Embryonic facial prominence (tissue), 1 donor: ENCODE measurements around the gene TRPV3.
"Not testable (repeated sequence)": the region's sequence is repeated elsewhere in the genome, so short reads cannot be mapped to it uniquely, and the experiment has no call there.

Experiments
- DNase-seq: peaks from one replicate; pipeline ENCODE4 v3.0.0-alpha.2; 2016; ENCODE audit errors: extremely low spot score

Gene TRPV3

DNA sequence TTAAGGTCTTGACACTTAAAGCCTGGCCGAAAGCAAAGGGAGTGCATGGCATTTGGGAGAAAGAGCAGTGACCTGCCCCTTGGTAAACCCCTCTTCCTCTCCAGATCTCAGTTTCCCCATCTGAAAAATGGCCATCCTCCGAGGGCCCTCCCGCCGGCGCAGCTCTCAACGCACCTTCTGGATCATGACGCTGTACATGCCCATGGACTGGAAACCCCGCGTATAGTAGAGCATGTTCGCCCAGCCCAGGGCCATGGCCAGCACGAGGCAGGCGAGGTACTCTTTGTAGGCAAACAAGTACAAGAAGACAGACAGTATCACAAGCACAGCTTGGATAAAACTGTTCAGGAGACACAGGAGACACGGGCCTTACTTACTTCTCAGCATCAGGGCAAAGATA, 33.6 kb downstream of the TRPV3 start:
- no peak for DNase-seq

DNA sequence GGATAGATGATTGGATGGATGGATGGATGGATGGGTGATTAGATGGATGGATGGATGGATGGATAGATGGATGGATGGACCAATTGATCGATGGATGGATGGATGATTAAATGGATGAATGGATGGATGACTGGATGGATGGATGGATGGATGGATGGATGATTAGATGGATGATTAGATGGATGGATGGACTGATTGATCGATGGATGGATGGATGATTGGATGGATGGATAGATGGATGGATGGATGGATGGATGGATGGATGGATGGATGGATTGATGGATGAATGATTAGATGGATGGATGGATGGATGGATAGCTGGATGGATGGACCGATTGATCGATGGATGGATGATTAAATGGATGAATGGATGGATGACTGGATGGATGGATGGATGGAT, 38.1 kb downstream of the TRPV3 start:
- not testable (repeated sequence) for DNase-seq

GRCh38 chr17:3514873-3515272, 42.7 kb downstream of the TRPV3 start:
- no peak for DNase-seq

- not testable (repeated sequence) for DNase-seq
Measured at GRCh38 chr17:3514167-3514566, 43.4 kb downstream of the TRPV3 start.

GRCh38 chr17:3513305-3514035, 44.1 kb downstream of the TRPV3 start:
- no peak for DNase-seq

- DNase-seq, result no peak
Measured at GRCh38 chr17:3512505-3513171, 45.0 kb downstream of the TRPV3 start.

DNA sequence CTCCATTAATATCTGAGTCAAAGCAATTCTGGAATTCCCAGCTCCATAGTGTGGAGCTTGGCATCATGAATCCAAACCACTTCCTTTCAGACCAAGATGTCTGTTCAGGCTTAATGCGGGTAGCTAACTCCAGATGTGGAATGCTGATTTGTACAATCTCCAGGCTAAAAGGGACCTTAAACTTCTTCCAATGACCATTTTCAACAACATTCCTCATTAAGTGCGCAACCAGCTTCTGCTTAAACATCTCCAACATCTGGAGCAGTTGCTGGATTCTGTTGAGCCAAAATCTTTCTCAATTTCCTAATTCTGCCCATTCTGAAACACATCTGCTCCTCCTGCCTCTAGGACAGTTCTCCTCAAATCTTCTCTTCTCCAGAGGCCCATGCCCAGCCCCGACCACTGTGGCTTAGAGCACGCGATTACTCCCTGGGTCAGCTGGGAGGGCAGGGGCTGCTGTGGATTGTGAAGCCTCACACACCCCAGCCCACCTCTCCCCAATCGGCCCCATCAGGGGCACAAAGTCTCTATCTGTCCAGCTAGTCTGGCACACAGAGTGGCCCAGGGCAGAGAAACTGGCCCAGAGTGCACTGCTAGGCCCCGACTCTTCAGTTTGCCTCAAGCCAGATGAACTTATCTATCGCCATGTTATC, 45.6 kb downstream of the TRPV3 start:
- DNase-seq, result no peak

- no peak for DNase-seq
Measured at GRCh38 chr17:3510090-3510489, 47.5 kb downstream of the TRPV3 start.

- no peak for DNase-seq
Measured at GRCh38 chr17:3507869-3508268, 49.7 kb downstream of the TRPV3 start.

DNA sequence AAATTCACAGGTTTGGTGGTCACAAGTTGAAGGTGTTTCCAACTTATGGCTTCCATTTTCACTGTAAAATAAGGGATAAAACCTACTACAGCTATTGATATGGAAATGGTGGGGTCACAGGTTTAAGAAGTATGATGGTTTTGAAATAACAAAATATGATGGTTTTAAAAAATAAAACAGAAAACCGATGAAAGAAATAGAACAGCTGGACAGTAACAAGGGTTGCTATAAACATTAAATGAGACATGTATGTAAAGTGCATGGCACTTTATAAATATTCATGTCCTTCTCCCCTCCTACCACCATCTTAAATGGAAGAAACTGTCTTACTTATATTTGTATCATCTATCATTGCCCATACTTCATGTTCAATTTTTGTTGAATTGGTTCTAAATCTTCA, 50.5 kb downstream of the TRPV3 start:
- no peak for DNase-seq

DNA sequence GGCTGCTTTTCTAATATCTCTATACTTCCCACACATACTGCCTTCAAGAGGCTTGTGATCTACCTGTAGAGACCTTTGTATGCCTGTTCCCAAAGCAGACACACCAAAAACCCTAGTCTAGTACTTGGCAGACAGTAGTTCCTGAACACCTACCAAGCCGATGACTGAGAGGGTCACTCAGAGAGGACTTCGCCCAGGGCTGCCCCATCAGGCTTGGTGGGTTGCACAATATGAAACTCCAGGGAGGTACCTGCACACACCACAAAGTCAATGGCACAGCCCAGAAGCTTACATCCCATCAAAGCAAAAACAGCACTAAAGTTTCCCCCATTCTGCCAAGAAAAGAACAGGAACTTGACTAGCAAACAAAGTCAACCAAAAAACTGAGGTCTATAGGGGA, 51.6 kb downstream of the TRPV3 start:
- DNase-seq, result no peak

DNA sequence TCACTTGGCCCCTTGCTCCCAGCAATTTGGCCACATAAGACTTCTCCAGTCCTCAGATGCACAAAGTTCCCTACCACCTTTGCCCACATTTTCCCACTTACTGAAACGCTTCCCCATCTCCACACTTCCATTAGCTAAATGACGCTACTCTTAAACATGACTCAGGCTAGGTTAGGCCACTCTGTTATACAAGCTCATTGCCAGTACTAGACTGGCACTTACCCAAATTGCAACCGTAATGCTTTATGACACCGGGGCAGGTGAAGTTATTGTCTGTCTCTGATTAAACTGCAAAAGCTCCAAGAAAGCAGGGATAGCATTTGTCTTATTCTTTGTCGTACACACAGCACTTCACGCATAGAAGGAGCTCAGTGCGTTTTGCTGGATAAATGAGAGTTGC, 52.6 kb downstream of the TRPV3 start:
- DNase-seq, result no peak

GRCh38 chr17:3503285-3503684, 54.3 kb downstream of the TRPV3 start:
- no peak for DNase-seq

DNA sequence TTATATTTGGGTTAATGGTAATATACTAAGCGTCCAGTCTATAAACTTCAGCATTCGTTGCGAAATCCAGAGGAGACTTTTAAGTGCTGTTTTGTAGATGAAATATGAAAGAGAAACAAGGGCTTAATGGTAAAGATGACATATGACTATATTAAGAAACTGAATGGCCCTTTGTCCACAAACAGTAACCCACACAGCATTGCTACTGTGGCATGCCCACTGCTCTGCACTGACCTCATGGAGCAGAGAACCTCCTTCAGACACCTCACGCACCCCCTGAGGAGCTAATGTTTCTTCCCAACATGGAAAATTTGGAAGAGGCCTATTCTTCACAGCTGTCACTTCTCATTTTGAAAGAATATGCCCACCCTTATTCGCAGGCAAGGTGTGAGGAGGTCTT, 55.1 kb downstream of the TRPV3 start:
- DNase-seq, result no peak

GRCh38 chr17:3501344-3501743, 56.3 kb downstream of the TRPV3 start:
- DNase-seq, result no peak

GRCh38 chr17:3497101-3497500, 60.5 kb downstream of the TRPV3 start:
- DNase-seq, result no peak

DNA sequence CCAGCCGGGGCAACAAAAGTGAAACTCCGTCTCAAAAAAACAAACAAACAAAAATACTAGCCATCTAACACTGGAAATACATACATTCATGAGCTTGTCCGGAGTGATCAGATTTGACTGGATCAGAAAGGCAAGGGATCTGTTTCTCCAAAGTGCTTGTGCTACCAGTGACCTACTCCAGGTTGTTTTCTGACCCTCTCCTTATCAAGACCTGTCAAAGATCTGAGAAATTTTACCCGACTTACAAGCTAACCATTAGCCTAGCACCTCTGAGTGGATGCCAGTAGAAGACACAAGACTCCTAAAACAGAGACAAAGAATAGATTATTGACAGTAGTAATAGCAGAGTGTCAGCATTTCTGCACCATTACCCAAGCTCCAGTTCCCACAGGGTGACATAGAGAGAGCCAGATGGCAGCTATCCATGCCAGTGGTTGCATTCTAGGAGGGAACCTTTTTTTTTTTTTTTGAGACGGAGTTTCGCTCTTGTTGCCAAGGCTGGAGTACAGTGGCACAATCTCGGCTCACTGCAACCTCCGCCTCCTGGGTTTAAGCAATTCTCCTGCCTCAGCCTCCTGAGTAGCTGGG, 72.0 kb downstream of the TRPV3 start:
- no peak for DNase-seq

DNA sequence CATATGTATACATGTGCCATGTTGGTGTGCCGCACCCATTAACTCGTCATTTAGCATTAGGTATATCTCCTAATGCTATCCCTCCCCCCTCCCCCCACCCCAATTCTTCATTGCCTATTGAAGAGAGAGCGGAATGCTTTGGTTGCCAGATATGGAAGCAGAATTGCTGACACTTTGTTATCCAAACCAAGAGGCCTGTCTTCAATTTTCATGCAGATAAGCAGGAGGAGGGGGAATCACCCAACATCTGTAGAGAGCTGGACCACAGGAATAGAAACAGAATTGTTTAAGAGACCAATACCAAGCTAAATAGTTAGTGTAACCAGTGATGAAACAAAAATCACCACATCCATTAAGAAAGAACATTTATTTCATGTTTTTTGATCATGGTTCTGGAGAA, 74.8 kb downstream of the TRPV3 start:
- DNase-seq, result no peak

DNA sequence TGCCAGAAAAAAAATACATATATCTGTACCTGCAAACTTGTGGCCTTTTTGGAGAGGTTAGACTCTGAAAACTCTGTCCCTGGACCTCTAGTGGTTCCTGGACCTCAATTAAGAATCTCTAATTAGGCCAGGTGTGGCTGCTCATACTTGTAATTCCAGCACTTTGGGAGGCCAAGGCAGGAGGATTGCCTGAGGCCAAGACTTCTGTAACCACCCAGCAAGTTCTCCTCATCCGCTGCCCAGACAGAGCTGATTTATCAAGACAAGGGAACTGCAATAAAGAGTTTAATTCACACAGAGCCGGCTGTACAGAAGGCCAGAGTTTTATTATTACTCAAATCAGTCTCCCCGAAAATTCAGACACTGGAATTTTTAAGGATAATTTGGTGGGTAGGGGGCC, 77.6 kb downstream of the TRPV3 start:
- DNase-seq, result no peak

GRCh38 chr17:3475812-3476610, 81.6 kb downstream of the TRPV3 start, which contains the start of gene ASPA:
TSS of gene ASPA (plus strand) at chr17:3475997. CDS start at chr17:3476160, 163 bp downstream.
- DNase-seq, result no peak

DNA sequence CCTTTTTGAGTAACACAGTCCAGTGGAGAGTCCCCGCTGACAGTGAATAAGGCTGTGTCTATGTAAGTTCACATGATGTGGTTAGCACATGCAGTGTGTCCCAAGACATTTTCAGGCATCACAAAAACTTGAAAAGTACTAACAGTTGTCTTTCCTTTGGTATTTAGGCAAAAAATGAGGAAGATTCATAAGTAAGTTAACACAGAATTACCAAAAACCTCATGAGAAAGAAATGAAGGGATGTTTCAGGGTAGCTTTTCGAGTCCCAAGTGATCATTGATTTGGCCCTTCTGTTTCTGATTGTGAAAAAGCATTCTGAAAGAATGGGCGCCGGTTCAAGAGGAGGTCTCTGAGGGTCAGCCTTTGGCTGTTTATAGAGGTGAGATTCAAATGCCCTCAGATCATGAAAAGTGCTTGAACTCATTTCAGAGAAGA, 82.3 kb downstream of the TRPV3 start:
- DNase-seq, result no peak

- peak; percentile 32 for DNase-seq
Measured at GRCh38 chr17:3474212-3474611, 83.4 kb downstream of the TRPV3 start.
